Astrocyte (in vitro differentiated cells and primary cell): ENCODE measurements around the gene TP53RK. TPM values are rescaled to one million over a fixed set of nuclear protein-coding genes. Genes with fewer than 3 reads are reported as not detected.

Experiments
- DNase-seq: peaks from one replicate; pipeline ENCODE4 v3.0.0-alpha.2; 2010; ENCODE audit warnings: low read depth
- FAIRE-seq: peaks from 2 replicates; lab custom pipeline; 2011; peaks lifted over from hg19 to GRCh38; lab: Jason Lieb, UNC
- H2AFZ ChIP-seq: 2 replicates; pipeline ENCODE4 v1.6.0; 2012; ENCODE audit warnings: low read depth, low read length, inconsistent platforms
- H3K27ac ChIP-seq: 2 replicates; pipeline ENCODE4 v1.5.1; 2011; ENCODE audit warnings: low read depth, low read length, inconsistent platforms
- H3K27me3 ChIP-seq: 2 replicates; pipeline ENCODE4 v1.6.0; 2011; ENCODE audit warnings: low read length, inconsistent platforms; ENCODE audit not compliant: insufficient read depth
- H3K36me3 ChIP-seq: 2 replicates; pipeline ENCODE4 v1.5.1; 2011; ENCODE audit warnings: low read length, inconsistent platforms; ENCODE audit not compliant: insufficient read depth
- H3K4me1 ChIP-seq: 2 replicates; pipeline ENCODE4 v1.5.1; 2011; ENCODE audit warnings: low read length, inconsistent platforms; ENCODE audit not compliant: insufficient read depth
- H3K4me2 ChIP-seq: 2 replicates; pipeline ENCODE4 v1.6.0; 2012; ENCODE audit warnings: low read length, inconsistent platforms
- H3K4me3 ChIP-seq: 2 replicates; pipeline ENCODE4 v1.5.1; 2011; ENCODE audit warnings: low read depth, mild to moderate bottlenecking, low read length, inconsistent platforms; ENCODE audit not compliant: insufficient read depth
- H3K79me2 ChIP-seq: 2 replicates; pipeline ENCODE4 v1.6.0; 2012; ENCODE audit warnings: mild to moderate bottlenecking, low read length, inconsistent platforms; ENCODE audit not compliant: insufficient read depth
- H3K9ac ChIP-seq: 2 replicates; pipeline ENCODE4 v1.6.0; 2012; ENCODE audit warnings: mild to moderate bottlenecking, low read length, inconsistent platforms
- H3K9me3 ChIP-seq: 2 replicates; pipeline ENCODE4 v1.5.1; 2012; ENCODE audit warnings: low read depth, mild to moderate bottlenecking, low read length, inconsistent platforms; ENCODE audit not compliant: insufficient read depth
- H4K20me1 ChIP-seq: 2 replicates; pipeline ENCODE4 v1.6.0; 2012; ENCODE audit warnings: low read length, inconsistent platforms; ENCODE audit not compliant: insufficient read depth
- H3K27ac Mint-ChIP-seq: one replicate; pipeline ENCODE4 v1.8.0; 2021; ENCODE audit warnings: mild to moderate bottlenecking, mixed read lengths; ENCODE audit not compliant: unreplicated experiment
- H3K27me3 Mint-ChIP-seq: one replicate; pipeline ENCODE4 v1.8.0; 2021; ENCODE audit warnings: low read depth, mixed read lengths; ENCODE audit not compliant: unreplicated experiment
- H3K36me3 Mint-ChIP-seq: one replicate; pipeline ENCODE4 v1.8.0; 2021; ENCODE audit warnings: low read depth, mixed read lengths; ENCODE audit not compliant: unreplicated experiment
- H3K4me1 Mint-ChIP-seq: one replicate; pipeline ENCODE4 v1.8.0; 2021; ENCODE audit warnings: low read depth, mixed read lengths; ENCODE audit not compliant: unreplicated experiment
- H3K4me3 Mint-ChIP-seq: one replicate; pipeline ENCODE4 v1.8.0; 2021; ENCODE audit warnings: mild to moderate bottlenecking, moderate library complexity, mixed read lengths; ENCODE audit not compliant: unreplicated experiment
- H3K9me3 Mint-ChIP-seq: one replicate; pipeline ENCODE4 v1.8.0; 2021; ENCODE audit warnings: mild to moderate bottlenecking, mixed read lengths; ENCODE audit not compliant: unreplicated experiment
- EZH2 ChIP-seq: IDR thresholded peaks from 2 replicates; pipeline ENCODE4 v1.6.1; 2012; ENCODE audit warnings: mild to moderate bottlenecking, low read length, inconsistent platforms; ENCODE audit not compliant: insufficient read depth
- total RNA-seq: library from RNA; stranded (reverse); gene quantifications from 2 replicates; pipeline ENCODE4 v1.2.1, GENCODE V29; 2021
- TF ChIP-seq, protein P1 (sequence below): IDR thresholded peaks from 2 replicates; pipeline ENCODE4 v1.5.1; 2011; ENCODE audit warnings: low read depth, mild to moderate bottlenecking, inconsistent platforms, low read length, moderate library complexity; ENCODE audit not compliant: insufficient read depth

Gene TP53RK
- total RNA-seq, 1 donor from 2014 or later = 16.0 TPM

DNA sequence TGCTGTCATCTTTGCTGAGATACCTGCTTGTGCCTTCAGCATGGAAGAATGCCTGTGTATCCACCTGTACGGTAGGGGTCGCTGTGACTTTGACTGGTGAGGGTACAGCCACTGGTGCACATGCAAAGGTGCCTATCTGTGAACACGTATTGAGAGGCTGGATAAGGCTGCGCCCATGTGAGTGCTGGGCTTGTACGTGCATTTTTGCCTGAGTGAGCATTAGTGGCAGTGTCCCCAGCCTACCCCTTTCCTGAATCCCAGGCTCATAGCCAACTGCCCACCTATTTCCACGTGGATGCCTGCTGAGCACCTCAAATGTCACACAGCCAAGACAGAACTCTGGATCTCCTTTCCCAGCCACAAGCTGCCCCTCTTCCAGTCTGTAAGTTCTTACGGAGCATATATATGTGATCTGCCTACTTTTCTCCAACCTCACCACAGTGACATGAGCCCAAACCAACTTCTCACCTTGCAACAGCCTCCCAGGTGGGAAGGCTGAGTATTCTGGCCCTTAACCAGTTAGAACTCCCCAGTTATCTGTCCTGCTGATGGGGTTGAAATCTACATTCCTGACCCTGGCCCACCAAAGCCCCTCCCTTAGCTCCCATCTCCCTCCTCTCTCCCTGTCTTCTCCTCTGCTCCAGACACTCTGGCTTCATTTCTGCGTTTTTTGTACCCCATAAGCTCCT, 19.1 kb upstream of the TP53RK start:
- Histone ChIP-seq H3K27ac (no peak overlapping the region), H3K36me3 (no peaks in the 10 kb centered on the region), H4K20me1 (peaks cover 12% of the 10 kb centered on the region), H3K9me3 (no peaks in the 10 kb centered on the region), H3K9ac (no peak overlapping the region), H2AFZ (no peak overlapping the region), H3K27me3 (no peaks in the 10 kb centered on the region), H3K4me3 (no peak overlapping the region), H3K79me2 (peaks cover 27% of the 10 kb centered on the region), H3K4me1 (peaks cover 8% of the 10 kb centered on the region), H3K4me2 (no peak overlapping the region)
- Mint-ChIP-seq H3K27ac (peak overlapping the region; percentile 53), H3K9me3 (peaks cover 6% of the 10 kb centered on the region), H3K4me1 (peaks cover 5% of the 10 kb centered on the region), H3K27me3 (peaks cover 3% of the 10 kb centered on the region), H3K36me3 (peaks cover 4% of the 10 kb centered on the region), H3K4me3 (peak overlapping the region; percentile 86)
- DNase-seq = no peak
- FAIRE-seq = no peak
- TF ChIP-seq EZH2 = no peak
- TF ChIP-seq, protein P1, sequence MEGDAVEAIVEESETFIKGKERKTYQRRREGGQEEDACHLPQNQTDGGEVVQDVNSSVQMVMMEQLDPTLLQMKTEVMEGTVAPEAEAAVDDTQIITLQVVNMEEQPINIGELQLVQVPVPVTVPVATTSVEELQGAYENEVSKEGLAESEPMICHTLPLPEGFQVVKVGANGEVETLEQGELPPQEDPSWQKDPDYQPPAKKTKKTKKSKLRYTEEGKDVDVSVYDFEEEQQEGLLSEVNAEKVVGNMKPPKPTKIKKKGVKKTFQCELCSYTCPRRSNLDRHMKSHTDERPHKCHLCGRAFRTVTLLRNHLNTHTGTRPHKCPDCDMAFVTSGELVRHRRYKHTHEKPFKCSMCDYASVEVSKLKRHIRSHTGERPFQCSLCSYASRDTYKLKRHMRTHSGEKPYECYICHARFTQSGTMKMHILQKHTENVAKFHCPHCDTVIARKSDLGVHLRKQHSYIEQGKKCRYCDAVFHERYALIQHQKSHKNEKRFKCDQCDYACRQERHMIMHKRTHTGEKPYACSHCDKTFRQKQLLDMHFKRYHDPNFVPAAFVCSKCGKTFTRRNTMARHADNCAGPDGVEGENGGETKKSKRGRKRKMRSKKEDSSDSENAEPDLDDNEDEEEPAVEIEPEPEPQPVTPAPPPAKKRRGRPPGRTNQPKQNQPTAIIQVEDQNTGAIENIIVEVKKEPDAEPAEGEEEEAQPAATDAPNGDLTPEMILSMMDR = no peak

DNA sequence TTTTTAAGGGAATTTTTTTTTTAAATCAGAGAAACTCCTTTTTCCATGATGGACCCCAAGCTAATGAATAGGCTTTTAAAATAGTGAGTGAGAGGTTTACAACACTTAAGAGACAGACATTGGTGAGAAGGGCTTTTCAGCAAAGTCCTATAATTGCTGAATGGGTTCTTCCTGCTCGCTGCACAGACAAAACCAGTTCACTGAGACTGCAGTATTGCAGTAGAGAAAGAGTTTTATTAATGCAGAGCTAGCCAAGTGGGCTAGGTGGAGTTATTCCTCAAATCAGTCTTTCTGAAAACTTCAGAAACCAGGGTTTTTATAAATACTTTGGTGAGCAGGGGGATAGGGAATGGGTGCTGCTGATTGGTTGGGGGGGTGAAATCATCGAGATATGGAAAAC, 17.0 kb upstream of the TP53RK start:
- FAIRE-seq (no peak), DNase-seq (no peak)
- TF ChIP-seq EZH2 = no peak
- TF ChIP-seq, protein P1 = no peak
- Mint-ChIP-seq H3K9me3 (peaks cover 6% of the 10 kb centered on the region), H3K27ac (no peak overlapping the region), H3K4me3 (no peak overlapping the region), H3K4me1 (peaks cover 5% of the 10 kb centered on the region), H3K36me3 (peaks cover 1% of the 10 kb centered on the region), H3K27me3 (no peaks in the 10 kb centered on the region)
- H3K79me2 ChIP-seq = peaks cover 11% of the 10 kb centered on the region
- no peaks in the 10 kb centered on the region for H3K27me3 ChIP-seq
- no peak overlapping the region for H3K4me2 ChIP-seq
- peaks cover 3% of the 10 kb centered on the region for H4K20me1 ChIP-seq
- no peak overlapping the region for H2AFZ ChIP-seq
- no peaks in the 10 kb centered on the region for H3K36me3 ChIP-seq
- no peak overlapping the region for H3K9ac ChIP-seq
- no peak overlapping the region for H3K27ac ChIP-seq
- no peaks in the 10 kb centered on the region for H3K9me3 ChIP-seq
- H3K4me3 ChIP-seq = no peak overlapping the region
- peaks cover 8% of the 10 kb centered on the region for H3K4me1 ChIP-seq

DNA sequence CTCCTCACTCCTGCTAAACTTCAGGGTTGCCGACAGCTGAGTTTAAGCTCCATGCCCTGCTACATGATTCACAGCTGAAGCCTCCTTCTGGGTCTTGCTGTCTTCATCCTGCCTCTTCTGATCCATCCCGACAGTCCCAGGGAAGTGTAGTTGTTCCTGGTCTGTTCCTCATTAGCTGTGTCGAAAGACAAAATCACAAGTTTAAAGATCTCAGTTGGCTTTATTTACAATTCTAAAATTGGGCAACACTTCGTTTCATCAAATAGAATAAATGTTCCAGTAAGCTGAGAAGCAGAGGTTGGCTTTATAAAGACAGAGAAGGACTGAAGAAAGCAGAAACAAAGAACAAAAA, 16.1 kb upstream of the TP53RK start:
- H3K4me1 ChIP-seq = peaks cover 6% of the 10 kb centered on the region
- H3K4me3 ChIP-seq = no peak overlapping the region
- H3K36me3 ChIP-seq = no peaks in the 10 kb centered on the region
- Mint-ChIP-seq H3K9me3 (peaks cover 6% of the 10 kb centered on the region), H3K36me3 (peaks cover 1% of the 10 kb centered on the region), H3K4me1 (peaks cover 5% of the 10 kb centered on the region), H3K4me3 (no peak overlapping the region), H3K27me3 (peaks cover 2% of the 10 kb centered on the region), H3K27ac (peak overlapping the region; percentile 55)
- TF ChIP-seq, protein P1 = no peak
- no peak for TF ChIP-seq EZH2
- peaks cover 5% of the 10 kb centered on the region for H3K79me2 ChIP-seq
- peak overlapping the region; percentile 21 for H2AFZ ChIP-seq
- no peak overlapping the region for H3K27ac ChIP-seq
- H3K9ac ChIP-seq = no peak overlapping the region
- H4K20me1 ChIP-seq = no peaks in the 10 kb centered on the region
- no peaks in the 10 kb centered on the region for H3K9me3 ChIP-seq
- H3K27me3 ChIP-seq = peaks cover 2% of the 10 kb centered on the region
- H3K4me2 ChIP-seq = no peak overlapping the region
- DNase-seq = no peak
- FAIRE-seq = no peak
